Astrocyte of the spinal cord (primary cell): ENCODE measurements around the gene S100A5.
A peak's percentile ranks its signal among the peaks of the same experiment; 100 is the strongest.
"Not testable (repeated sequence)": the region's sequence is repeated elsewhere in the genome, so short reads cannot be mapped to it uniquely, and the experiment has no call there.

Source experiments
- DNase-seq: peaks from one replicate; pipeline ENCODE4 v3.0.0; 2011; ENCODE audit warnings: low read depth, low spot score
- H3K4me3 ChIP-seq: 2 replicates; pipeline ENCODE4 v1.5.1; 2011; ENCODE audit warnings: low read depth, mild to moderate bottlenecking, low read length, moderate library complexity
- in situ Hi-C: cut with HindIII; loops from 2 replicates; pipeline ENCODE4 v1.10.0; 2017; ENCODE audit warnings: low sequenced_read_pairs
- TF ChIP-seq, protein P1 (sequence below): IDR thresholded peaks from 2 replicates; pipeline ENCODE4 v1.5.1; 2012; ENCODE audit warnings: low read depth, mild to moderate bottlenecking, low read length, inconsistent platforms

Gene S100A5

DNA sequence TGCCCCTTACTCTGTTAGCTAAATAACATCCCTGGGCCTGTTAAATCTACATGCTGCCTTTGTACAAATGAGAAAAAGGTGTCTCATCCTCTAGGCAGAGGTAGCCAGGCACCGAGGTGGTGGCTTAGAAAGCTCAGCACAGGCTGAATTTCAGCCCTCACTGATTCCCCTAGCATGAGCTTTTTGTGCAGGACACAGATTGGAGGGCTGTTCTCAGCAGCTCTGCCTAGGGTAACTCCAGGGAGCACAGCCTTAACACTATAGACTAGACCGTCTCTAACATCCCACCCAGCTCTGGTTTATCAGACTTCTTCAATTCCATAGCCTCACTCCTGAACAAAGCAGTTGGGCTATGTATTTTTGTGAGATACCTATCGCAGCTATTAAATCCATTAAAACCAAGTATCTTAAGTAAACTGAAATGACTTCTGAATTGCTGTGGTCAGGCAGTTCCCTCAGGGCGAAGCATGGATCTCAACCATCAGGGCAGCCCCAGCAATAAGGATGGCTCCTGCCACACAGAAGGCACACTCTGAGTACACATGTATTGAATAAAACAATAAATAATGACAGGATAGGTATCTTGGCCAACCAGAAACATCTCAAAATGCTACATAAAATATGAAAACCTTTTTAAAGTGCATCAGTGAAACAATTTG, 19.8 kb downstream of the S100A5 start:
- in situ Hi-C loops = no loop called here
- no peak overlapping the region for H3K4me3 ChIP-seq
- no peak for DNase-seq
- TF ChIP-seq, protein P1, sequence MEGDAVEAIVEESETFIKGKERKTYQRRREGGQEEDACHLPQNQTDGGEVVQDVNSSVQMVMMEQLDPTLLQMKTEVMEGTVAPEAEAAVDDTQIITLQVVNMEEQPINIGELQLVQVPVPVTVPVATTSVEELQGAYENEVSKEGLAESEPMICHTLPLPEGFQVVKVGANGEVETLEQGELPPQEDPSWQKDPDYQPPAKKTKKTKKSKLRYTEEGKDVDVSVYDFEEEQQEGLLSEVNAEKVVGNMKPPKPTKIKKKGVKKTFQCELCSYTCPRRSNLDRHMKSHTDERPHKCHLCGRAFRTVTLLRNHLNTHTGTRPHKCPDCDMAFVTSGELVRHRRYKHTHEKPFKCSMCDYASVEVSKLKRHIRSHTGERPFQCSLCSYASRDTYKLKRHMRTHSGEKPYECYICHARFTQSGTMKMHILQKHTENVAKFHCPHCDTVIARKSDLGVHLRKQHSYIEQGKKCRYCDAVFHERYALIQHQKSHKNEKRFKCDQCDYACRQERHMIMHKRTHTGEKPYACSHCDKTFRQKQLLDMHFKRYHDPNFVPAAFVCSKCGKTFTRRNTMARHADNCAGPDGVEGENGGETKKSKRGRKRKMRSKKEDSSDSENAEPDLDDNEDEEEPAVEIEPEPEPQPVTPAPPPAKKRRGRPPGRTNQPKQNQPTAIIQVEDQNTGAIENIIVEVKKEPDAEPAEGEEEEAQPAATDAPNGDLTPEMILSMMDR = no peak

DNA sequence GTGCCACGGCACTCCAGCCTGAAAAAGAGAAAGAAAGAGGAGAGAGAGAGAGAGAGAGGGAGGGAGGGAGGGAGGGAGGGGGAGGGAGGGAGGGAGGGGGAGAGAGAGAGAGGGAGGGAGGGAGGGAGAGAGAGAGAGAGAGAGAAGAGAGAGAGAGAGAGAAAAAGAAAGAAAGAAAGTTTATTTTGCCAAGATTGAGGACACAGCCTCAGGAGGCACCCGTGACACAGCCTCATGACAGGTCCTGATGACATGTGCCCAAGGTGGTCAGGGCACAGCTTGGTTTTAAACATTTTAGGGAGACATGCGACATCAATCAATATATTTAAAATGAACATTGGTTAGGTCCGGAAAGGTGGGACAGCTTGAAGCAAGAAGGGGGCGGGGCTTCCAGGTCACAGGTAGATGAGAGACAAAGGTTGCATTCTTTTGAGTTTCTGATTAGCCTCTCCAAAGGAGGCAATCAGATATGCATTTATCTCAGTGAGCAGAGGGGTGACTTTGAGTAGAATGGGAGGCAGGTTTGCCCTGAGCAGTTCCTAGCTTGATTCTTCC, 20.5 kb downstream of the S100A5 start:
- in situ Hi-C loops, H3K4me3 ChIP-seq, DNase-seq: not testable (repeated sequence)

DNA sequence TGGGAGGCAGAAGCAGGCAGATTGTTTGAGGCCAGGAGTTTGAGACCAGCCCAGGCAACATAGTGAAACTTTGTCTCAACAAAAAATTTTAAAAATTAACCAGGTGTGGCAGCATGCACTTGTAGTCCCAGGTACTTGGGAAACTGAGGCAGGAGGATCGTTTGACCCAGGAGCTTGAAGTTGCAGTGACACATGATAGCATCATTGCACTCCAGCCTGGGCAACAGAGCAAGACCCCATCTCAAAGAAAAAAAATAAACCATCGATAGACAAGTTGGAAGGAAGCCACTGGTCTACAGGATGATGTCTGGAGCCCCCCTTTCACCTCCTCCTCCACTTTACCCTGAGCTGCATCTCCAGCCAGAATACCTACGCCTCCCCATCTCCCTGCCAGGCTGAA, 21.5 kb downstream of the S100A5 start:
- TF ChIP-seq, protein P1 = no peak
- no peak overlapping the region for H3K4me3 ChIP-seq
- in situ Hi-C loops = no loop called here
- DNase-seq = no peak

DNA sequence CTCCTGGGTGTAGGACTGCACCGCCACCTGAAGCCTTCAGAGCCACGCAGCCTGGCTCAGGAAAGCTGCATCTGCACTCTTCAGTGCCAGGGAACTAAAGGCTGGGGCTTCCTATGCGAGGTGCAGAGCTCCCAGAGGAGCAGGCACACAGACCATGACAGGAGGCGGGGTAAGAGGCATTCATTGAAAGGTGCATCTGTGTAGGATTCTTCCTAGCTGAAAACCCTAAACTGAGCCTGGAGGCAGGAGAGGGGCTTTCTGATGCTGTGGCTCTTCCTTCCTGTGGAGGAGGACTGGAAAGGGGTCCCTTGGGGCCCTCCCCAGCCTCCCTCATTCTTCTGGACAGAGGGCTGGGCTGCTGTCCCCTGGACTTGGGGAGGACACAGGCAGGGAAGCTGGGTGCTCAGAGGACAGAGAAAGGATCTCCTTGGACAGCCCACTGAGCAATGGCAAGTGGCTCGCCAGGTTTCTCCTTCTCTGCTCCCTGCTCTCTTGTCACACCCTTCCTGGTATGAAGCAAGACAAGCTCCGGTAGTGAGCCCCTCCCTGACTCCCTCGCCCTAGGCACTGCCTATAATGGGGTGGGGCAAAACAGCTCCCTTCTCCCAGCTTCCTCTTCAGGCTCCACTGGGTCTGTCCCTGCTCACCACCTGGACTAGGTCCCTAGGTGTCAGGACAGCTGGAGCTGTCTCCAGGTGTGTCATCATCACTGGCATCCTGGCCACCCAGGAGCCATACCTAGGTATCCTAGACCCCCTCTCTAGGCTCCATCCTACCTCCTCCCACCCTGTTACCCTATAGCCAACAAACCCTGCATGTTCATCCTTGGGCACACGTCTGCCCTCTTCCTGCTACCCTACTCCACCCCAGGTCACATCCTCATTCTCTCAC, 25.0 kb downstream of the S100A5 start:
- TF ChIP-seq, protein P1 = no peak
- no peak for DNase-seq
- in situ Hi-C loops = no loop called here
- H3K4me3 ChIP-seq = no peak overlapping the region

DNA sequence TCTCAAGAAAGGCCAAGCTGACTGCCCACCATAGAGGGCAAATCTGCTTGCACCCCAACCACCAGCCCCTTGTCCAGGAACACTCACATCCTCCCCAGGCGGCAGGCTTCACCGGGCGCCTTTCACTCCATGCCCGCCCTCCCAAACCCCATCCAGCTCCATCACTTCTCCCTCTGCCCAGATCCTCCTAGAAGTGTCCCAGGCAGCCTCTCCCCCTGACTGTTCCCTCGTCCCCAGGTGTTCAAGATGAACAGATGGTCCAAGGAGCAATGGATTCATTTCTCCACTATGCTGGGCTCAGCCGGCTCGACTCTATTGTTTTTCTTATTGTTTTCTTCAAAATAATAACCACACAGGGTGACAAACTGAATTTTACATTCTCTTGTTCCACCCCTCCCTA, 27.1 kb downstream of the S100A5 start:
- no peak overlapping the region for H3K4me3 ChIP-seq
- in situ Hi-C loops = no loop called here
- TF ChIP-seq, protein P1 = no peak
- DNase-seq = no peak

DNA sequence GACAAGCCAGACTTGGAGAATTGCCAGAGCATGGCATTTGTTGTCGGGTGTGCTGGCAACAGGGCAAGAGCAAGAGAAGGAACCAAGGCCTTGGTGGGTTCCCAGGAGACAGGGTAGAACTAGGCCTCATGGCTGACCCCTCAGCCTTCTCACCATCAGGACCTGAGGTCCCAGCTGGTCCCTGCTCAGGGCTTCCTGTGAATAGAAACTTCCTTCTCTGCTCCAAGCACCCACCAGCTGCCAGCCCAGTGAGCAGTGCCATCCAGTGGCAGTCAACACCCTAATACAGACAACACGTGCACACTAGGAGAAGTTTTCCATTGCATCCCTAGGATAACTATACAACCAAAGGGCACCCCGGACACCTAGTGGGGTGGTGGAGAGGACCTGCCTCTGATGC, 27.7 kb downstream of the S100A5 start:
- no peak for DNase-seq
- no peak overlapping the region for H3K4me3 ChIP-seq
- TF ChIP-seq, protein P1 = no peak
- in situ Hi-C loops = no loop called here

DNA sequence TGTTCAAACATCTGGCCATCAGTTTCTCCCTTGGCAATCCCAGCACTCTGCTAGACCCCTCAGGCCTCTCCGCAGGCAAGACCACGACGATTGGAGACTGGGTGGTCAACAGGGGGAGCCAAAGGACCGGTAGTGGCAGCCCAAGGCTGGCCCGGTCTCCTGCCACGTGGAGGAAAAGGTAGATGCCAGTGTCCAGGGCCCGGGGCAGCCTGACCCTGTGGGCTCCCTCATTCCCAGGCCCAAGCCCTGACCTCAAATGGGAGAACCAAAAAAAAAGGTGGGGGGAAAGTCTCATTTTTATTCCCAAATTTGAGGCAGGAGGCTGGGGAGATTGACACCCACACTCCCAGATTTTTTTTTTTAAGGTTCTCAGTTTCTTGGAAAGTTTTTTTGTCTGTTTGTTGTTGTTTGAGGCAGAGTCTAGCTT, 29.7 kb downstream of the S100A5 start:
- DNase-seq = peak; percentile 76
- in situ Hi-C loops = no loop called here
- TF ChIP-seq, protein P1 = peak; percentile 93
- no peak overlapping the region for H3K4me3 ChIP-seq
